Skin of body (tissue), 2 donors: Measurements from ENCODE around the gene MACROD1. TPM values are rescaled to one million over a fixed set of nuclear protein-coding genes. Genes with fewer than 3 reads are reported as not detected.
"Not testable (repeated sequence)": the region's sequence is repeated elsewhere in the genome, so short reads cannot be mapped to it uniquely, and the experiment has no call there.

ENCODE experiments used
- DNase-seq: peaks from one replicate; lab custom pipeline; 2025; lab: John Stamatoyannopoulos, UW
- total RNA-seq: library from RNA; depleted of rRNA; stranded (reverse); fragments of >200 nt; gene quantifications from one replicate; pipeline ENCODE4 v1.2.3, GENCODE V29; 2014

Gene MACROD1
- total RNA-seq, 1 donor from 2014 or later = 23.1 TPM

DNA sequence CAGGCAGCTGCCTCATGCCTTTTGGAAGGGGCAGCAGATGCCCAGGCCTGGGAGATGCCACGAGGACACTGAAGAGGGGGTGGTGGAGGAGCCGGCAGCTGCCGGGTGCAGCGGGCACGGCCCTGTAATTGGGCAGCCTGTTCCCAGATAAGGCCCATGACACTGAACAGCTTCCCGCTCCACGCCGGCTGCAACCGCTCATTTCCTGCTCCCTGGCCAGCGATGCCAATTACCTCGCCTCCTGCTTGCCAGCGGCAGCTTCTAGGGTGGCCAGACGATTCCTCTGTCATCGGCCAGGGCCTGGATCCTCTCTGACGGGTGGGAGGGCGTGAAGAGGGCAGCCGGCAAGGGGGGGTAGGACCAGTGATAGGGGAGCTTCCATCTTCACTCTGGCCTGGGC lies 107.4 kb downstream of the MACROD1 start:
- no peak for DNase-seq

DNA sequence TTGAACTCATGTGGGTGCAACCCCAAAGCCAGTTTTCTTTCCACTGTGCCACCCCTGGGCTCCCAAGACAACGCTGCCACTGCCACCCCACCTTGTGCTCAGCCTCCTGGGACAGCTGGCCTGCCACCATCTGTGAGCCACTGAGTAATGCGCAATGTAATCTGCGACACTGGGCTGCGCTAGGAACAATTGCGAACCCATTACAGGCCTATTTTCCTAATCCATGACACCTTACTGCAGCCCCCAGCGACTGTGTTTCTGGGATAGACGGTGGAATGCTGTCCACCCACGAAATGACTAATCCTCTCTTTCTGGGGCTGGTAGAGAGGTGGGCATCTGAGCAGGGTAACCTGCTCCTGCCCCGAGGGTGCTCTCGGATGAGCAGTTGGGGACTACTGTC lies 108.0 kb downstream of the MACROD1 start:
- DNase-seq = no peak

DNA sequence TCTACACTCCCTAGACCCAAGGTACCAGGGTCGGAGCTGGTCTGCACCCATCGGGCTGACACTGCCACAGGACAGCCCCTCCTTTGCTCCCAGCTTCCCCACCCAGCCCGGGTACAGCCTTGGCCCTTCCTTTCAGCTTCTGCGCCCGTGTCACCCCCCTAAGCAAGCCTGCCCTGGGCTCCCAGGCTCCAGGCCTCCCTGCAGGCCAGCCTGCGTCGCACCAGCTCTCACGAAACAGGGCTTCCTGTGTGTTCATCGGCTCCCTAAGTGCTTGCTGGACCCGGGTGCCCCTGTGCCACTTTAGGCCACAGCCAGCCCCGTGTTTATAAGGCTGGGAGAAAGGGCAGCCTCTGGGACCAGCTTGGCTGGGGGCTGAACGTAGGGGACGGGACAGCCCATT lies 109.1 kb downstream of the MACROD1 start:
- no peak for DNase-seq

DNA sequence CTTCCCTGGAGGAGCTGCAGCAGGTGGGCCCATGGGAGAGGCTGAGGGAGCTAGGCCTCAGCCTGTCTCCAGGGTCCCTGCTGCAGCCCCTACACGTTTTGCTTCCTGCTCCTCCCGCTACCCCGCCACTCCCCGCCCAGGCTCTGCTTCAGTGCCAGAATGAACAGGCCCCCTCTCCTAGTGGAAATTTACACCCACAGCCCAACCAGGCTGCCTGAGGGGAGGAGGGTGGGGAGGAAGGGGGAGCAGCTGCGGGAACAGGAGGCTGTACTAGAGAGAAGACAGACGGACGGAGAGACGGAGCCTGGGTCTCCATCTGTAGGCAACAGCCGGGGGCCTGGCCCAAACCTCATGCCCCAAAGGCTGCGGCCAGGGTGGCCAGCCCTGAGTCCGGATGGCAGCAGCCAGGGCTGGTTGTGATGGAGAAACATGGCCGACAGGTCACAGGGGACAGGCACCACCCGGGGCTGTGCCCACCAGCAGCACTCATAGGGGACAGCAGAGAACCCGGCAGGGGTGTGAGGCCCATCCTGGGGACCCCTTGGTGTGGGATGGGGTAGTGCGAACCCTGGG lies 109.6 kb downstream of the MACROD1 start:
- DNase-seq = peak; percentile 31

DNA sequence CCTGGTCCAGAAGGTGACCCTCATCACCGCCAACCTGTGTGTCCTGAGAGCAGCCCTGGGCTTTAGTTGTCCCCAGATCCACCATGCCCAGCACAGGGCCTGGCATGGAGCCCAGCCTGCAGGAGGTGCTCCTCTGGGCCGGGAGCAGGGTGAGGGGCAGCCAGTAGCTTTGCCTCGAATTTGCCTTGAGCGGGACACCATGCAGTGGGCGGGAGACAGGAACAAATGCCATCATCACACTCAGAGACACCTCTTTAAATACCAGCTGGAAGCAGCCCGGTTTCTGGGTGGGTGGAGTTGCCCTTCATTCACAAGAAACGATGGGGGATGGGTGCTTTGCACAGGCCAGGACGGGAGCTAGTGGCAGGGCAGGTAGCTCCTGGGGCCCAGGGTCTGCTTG lies 110.8 kb downstream of the MACROD1 start:
- no peak for DNase-seq

DNA sequence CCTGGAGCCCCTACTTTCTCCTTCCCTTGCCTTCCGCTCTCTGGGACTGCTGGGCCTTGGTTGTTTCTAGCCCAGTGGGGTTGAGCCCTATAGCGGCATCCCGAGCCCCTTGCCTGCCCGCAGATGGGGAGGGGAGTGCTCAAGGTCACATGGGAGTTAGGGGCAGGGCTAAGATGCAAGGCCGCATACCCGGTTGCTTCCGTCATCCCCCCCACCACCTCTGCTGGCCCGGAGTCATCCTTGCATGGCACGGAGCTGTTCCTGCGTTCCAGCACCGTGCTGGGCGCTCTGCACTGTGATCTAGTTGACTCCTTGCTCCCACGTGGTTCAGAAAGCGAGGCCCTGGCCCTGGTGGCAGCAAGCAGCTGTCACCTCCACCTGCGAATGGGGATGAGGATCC lies 112.2 kb downstream of the MACROD1 start:
- no peak for DNase-seq

DNA sequence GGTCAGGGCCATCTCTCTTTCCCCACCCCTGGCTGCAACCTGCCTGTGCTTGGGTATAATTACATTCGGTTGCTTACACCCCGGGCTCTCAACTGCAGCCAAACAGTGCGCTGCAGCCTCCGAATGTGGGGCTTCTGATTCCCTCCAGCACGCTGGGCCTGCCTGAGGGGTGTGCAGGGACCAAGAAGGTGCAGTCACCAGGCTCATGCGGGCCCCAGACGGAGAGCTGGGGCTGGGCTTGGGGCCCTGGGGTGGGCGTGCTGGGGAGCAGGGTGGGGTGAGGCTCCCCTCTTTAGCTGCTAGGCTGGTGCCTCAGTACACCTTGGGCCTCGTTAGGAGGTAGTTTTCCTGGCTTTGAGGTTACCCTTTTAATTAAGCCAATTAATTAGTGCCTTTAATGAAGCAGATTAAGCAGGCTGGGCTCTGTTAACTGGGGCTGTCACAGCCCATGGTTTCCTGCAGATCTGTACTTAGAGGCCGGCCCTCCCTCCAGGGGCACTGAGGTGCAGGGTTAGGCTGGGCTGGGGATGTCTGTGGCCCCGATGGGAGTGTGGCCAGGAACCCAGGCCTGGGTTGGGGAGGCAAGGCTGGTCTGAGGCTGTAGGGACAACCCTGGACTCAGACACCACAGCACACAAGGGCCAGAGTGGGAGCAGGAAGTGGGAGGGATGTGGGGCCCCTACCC lies 112.8 kb downstream of the MACROD1 start:
- no peak for DNase-seq

DNA sequence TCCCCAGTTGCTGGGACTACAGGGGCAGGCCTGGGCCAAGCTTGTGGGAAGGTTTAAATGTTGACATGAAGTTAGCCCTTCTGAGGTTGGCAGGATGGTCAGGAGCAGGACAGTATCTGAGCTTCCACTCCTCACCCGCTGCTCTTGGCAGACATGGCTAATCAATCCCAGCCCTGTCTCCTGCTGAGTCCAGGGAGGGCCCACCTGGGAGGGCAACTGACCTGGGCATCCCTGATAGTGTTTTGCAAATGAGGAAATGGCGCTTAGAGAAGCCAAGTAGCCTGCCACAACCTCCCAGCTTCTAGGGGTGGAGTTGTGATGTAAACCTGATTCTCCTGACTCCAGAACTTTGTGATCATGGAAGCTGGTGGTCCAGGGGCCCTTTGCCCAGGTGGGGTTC lies 113.5 kb downstream of the MACROD1 start:
- no peak for DNase-seq

DNA sequence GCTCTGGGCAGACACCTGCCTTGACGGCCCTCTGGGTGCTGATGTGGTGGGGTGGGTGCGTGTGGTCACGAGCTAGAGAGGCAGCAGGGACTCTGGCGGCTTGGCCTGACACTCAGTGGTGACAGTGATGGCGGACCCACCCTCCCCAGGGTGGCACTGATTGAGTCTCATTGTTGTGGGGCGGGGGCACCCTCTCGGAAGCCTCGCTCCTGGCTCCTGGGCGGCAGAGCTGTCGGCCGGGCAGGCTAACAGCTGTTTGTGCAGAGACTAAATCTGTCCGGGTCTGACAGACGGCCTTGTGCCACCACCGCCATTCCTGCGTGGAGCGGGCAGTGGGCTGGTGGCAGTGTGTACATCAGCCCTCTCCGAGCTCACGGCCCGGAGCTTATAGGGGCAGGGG lies 114.6 kb downstream of the MACROD1 start:
- DNase-seq = no peak

DNA sequence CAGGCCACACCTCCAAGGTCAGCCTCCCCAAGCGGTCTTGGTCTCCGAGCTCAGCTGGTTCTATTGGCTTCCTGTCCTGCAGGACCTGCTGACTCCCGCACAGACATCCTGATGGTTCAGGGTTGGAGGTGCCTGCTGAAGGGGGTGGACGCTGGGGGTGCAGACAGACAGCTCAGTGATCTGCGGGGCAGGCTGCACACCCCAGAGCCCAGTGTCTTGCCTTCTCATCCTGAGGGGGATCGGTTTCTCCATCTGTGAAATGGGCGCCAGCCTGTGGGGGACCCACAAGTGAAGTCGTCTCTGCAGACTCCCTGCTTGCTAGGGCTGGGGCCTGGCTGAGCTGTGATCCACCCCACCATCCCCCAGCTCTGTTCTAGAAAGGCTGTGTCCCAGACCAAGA lies 116.4 kb downstream of the MACROD1 start:
- no peak for DNase-seq

DNA sequence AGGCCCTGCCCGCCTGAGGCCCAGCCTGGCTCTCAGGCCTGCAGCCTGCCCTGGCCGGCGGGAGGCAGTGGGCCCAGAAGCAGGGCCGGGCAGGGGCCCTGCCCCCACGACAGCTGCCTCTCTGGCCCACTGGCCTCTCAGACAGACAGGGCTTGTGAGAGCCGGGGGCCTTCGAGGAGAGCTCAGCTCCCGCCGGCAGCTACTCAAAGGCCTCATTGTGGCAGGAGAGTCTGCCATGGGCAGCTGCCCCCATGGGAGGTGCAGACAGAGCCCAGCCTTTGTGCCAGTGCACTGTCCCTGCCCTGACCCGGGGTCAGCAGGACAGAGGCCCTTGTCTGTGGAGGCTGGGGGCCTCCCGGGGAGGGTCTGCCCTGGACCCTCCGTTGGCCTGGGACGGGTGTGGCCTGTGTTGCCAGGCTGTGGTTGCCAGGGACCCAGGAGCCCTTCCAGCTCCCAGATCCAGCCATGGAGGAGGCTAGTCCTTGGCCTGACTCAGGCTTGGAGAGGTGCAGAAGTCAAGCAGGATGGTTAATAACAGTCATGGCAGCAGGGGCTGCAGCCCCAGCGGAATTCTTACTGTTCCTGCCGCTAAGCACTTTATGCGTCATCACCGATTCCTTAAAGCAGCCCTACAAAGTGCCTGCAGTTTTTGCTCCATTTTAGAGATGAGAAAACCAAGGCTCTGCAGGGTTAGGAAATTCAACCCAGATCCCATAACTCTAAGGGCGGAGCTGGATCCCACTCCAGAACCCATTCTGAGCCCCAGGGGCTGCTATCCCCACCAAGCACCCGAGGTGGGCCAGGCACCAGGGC lies 117.7 kb downstream of the MACROD1 start:
- no peak for DNase-seq

DNA sequence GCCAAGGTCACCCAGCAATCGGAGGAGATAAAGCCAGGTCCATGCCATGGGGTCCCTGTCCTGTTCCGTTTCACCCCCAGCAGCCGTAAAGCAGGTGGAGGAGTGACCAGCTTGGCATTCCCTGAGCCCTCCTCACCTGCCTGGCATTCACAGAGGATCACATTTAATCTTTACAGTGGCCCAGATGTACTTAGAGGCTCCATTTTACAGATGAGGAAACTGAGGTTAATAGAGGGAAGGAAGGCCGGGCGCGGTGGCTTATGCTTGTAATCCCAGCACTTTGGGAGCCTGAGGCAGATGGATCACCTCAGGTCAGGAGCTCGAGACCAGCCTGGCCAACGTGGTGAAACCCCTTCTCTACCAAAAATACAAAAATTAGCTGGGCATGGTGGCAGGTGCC lies 118.5 kb downstream of the MACROD1 start:
- DNase-seq = not testable (repeated sequence)

DNA sequence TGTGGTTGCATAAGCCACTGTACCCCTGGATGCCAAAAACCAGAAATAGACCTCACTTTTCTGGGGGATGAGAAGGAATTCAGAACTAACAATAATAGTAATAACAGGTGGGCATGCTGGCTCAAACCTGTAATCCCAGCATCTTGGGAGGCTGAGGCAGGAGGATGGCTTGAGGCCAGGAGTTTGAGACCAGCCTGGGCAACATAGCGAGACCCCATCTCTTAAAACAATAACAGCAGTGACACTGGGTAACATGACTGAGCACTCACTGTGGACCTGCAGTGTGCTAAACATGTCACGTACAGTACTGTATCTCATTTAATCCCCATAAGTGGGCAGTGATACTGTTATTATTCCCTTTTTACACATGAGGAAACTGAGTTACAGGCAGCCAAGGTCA lies 120.2 kb downstream of the MACROD1 start:
- DNase-seq = no peak

DNA sequence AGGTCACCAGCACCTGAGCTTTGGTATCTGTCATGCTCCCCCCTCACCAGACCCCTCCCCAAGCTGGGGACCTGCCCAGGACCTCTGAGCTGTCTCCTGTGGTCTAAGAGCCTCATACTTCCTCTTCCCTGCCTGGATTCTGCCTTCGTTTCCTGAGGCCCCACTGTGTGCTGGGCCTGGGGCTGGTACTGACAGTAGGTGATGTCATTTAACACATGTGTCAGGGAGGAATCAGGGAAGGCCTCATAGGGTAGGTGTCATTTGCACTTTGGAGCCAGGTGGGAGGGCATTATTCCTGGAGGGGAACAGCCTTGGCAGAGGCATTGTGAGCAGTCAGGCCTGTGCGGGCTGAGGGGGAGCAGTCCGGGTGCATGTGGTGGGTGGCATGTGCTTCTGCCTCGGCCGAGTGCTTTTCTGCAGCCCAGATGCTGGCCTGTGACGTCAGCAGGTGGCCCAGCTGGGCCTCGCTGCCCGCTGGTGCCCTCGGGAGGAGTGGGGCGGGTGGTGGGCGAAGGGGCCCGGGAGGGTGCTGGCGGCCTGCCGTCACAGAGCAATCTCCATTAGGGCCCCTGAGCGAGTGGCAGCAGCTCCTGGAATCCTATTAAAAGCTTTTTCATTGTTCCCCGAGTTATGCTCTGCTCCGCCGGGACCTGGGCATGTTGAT lies 121.1 kb downstream of the MACROD1 start:
- DNase-seq = no peak

DNA sequence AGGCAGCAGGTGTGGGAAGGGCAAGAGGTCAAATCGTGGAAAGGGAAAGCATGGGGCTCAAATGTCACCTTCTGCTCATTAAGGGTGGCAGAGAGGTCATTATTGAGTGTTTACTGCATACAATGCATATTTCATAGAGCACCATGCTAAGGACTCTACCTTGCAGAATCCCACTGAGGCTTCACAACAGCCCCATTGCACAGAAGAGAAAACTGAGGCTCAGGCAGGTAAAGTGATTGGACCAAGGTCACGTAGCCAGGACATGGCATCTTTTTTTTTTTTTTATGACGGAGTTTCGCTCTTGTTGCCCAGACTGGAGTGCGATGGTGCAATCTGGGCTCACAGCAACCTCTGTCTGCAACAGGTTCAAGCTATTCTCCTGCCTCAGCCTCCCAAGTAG lies 122.4 kb downstream of the MACROD1 start:
- DNase-seq = no peak

DNA sequence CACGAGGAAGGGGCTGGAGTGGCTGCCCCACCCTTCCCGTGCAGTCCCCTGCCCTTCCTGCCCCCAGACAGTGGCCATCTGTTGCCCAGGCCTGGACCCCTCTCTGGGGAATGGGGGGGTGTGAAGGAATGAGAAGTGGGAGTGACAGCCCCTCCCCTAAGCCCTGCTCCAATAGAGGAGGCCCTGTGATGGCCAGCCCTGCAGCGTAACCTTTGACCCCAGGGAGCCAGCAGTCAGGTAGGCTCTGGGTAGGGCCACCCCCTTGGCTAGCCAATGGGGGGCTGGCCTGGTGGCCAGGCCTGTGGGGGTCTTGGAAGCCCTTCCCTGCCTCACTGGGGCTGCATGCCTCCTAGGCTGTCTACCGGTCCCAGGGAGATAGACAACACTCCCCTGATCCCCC lies 123.6 kb downstream of the MACROD1 start:
- no peak for DNase-seq

DNA sequence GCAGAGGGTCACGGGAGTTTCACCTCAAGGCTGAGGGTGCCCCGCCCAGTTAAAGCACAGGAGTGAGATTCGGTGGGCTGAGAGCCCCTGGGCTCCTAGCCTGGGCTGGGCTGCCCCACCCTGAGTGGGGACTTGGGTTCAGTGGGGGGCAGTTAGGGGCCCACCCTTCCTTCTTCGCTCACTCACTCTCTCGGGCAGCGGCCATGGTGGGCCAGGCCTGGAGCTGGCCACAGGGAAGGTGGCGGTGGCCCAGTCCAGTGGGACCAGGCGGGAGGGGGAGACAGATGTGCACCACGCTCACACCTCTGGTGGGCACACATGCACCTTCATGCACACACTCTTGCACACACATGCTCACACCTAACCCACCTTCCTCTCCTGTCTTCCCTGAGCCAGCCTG lies 124.1 kb downstream of the MACROD1 start:
- no peak for DNase-seq

DNA sequence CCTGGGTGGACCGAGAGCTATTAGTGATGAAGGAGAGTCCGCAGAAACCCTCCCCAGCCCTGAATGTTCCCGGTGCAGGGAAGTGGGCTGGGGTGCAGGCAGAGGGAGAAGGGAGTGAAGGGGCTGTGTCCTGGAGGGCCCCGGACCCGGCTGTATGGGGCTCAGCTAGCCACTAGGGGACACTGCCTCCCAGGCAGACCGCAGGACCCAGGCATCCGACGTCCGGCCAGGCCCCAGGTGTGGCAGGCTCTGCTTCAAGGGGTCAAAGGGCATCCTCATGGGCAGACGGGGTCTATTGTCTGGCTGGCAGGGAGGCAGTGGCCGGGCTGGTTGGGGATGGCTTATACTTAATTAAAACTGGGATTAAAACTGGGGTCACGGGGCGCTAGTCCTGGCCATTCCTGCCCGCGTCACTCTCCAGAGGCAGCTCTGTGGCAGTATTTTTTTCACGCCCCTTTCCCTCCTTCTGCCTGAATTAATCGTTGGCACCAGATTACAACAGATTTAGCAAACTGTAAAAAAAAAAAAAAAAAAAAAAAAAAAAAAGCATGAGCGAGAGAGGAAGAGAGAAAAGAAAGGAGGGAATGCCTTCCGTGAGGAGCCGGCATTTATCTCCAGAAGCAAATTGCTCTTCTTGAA lies 125.1 kb downstream of the MACROD1 start:
- DNase-seq = no peak

DNA sequence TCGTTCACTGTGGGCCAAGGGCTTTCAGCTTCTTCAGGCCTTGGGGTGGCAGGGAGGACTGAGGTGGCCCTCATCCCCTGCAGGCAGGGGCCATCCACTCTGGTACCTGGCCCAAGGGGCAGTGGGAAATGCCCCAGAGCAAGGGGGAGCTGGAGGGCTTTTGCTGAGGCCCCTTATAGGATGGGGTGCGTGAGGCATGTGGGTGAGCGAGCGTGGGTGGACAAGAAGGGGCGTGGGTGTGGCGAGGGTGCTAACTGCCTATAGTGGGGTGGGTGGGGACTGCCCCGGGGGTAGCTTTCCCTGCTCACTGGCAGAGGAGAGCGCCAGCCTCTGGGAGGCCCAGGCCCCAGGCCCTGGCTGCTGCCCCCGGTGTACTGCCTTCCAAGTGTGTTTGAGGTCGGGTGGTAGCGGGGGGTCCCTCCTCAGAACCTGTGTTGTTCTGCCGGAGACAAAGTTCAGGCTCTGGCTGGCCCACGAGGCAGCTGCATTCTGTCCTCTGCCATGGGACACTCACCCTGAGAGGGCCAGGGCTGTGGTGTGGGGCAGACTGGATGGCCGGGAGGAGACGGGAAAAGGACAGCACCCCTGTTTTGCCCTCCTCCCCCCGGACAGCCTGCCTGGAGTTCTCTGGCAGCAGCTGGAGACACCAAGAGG lies 126.8 kb downstream of the MACROD1 start:
- no peak for DNase-seq

DNA sequence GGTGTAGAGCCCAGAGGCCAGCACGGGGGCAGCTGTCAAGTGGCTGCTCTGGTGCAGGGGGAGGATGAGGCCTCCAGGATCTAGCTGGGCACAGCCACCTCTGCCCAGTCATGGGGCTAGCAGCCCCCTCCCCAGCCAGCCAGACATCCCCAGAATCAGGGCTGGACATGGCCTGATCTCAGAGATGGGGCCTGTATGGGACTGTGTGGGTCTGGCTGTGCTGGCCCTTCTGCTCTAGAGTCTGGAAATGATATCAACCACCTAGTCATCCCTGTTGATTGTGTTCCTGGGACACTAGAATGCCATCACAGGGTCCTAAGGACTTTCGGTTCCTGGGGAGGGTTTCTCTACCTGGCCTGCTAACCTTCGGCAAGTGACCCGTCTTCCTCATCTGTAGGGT lies 127.4 kb downstream of the MACROD1 start:
- no peak for DNase-seq

DNA sequence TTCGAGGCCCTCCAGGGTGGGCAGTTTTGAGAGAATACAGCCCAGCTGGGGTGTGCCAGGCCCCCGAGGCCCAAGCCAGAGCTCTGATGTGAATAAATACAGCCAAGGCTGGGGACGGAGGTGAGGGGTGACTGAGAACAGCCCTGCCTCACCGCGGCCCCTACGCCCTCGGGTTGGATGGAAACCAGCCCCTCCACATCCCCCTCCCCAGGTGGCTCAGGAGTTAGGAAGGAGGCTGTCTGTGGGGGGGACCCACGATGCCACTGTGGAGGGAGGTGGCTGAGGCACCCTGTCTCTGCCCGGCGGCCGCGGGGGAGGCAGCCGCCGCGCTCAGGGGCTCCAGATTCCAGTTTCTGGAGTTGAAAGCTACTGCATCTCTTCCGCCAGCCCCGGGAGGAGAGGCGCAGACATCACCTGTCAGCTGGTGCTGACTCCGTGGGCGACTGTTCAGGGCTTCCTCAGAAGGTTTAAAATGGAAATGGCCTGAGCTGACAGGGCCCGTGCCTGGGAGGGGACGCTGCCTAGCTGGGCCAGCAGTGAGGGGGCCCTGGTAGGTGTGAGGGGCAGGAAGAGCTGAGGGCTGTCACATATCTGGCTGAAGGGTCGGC lies 128.8 kb downstream of the MACROD1 start:
- DNase-seq = no peak
